Body of pancreas (tissue), 4 donors: Measurements from ENCODE around the gene SEMA6B.

Experiments used
- POLR2A ChIP-seq, 3 donors: fragments of 450-650 bp; IDR thresholded peaks; one replicate each; pipeline ENCODE4 v1.6.1; 2016; ENCODE audit warnings: antibody characterized with exemption in 3 of 3, mild to moderate bottlenecking in 2 of 3
- TF ChIP-seq, protein P1 (sequence below), 7 experiments: fragments of 450-650 bp in 4 of 7; fragments of 200-600 bp in 3 of 7; sonication (generic) in 3 of 7; IDR thresholded peaks; one replicate each; pipeline ENCODE4 v1.5.1; 2016 to 2019; ENCODE audit warnings: antibody characterized with exemption in 7 of 7

DNA sequence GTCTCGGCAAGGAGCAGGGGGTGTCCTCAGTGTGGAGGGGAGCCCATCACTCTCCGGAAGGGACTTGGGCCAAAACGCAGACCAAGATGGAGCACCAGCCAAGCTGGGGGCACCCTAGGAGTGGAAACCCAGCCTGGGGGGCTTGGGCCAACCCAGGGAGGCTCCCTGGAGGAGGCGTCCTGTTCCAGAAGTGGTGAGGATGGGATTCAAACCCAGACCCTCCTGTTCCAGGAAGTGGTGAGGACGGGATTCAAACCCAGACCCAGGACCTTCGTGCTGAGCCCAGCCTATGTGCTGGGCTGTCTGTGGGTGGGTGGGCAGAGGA is 40.4 kb downstream of the SEMA6B start:
- TF ChIP-seq, protein P1, sequence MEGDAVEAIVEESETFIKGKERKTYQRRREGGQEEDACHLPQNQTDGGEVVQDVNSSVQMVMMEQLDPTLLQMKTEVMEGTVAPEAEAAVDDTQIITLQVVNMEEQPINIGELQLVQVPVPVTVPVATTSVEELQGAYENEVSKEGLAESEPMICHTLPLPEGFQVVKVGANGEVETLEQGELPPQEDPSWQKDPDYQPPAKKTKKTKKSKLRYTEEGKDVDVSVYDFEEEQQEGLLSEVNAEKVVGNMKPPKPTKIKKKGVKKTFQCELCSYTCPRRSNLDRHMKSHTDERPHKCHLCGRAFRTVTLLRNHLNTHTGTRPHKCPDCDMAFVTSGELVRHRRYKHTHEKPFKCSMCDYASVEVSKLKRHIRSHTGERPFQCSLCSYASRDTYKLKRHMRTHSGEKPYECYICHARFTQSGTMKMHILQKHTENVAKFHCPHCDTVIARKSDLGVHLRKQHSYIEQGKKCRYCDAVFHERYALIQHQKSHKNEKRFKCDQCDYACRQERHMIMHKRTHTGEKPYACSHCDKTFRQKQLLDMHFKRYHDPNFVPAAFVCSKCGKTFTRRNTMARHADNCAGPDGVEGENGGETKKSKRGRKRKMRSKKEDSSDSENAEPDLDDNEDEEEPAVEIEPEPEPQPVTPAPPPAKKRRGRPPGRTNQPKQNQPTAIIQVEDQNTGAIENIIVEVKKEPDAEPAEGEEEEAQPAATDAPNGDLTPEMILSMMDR (IDR thresholded peaks at IDR 0.05): no peak
- TF ChIP-seq POLR2A (IDR thresholded peaks at IDR 0.05): no peak
